Lower lobe of right lung (tissue), 2 donors: ENCODE data around the gene ALDH1L1. TPM values are rescaled to one million over a fixed set of nuclear protein-coding genes. Genes with fewer than 3 reads are reported as not detected.

Source experiments
- ATAC-seq, 2 donors: fragments of 200-7000 bp; cut with Tn5 transposase; one replicate each; pipeline ENCODE4 v1.9.1; 2020 to 2022; ENCODE audit warnings: mild to moderate bottlenecking in 2 of 2, moderate library complexity in 2 of 2
- DNase-seq: peaks from one replicate; pipeline ENCODE4 v3.0.0-alpha.2; 2020
- H3K27ac ChIP-seq: fragments of 200-600 bp; one replicate; pipeline ENCODE4 v1.8.0; 2022
- H3K27me3 ChIP-seq: fragments of 200-600 bp; one replicate; pipeline ENCODE4 v1.8.0; 2022; ENCODE audit warnings: low read depth
- H3K36me3 ChIP-seq: fragments of 200-600 bp; one replicate; pipeline ENCODE4 v1.8.0; 2022; ENCODE audit warnings: mild to moderate bottlenecking
- H3K4me1 ChIP-seq: fragments of 200-600 bp; one replicate; pipeline ENCODE4 v1.8.0; 2022
- H3K4me3 ChIP-seq: fragments of 200-600 bp; one replicate; pipeline ENCODE4 v1.8.0; 2022; ENCODE audit warnings: mild to moderate bottlenecking
- H3K9me3 ChIP-seq: fragments of 200-600 bp; one replicate; pipeline ENCODE4 v1.8.0; 2022
- intact Hi-C: fragments of 100-400 bp; cut with DNase I; formaldehyde crosslinking; loops from one replicate; pipeline ENCODE4 v1.11.0; 2022
- total RNA-seq: library from RNA; stranded (reverse); fragmentation: NEBNext Ultra II Directional; extraction: Animal tissue kit (Norgen Biotek cat#: 25700); gene quantifications from one replicate; pipeline ENCODE4 v1.2.1, GENCODE V29; 2021
- TF ChIP-seq, protein P1 (sequence below): fragments of 200-600 bp; IDR thresholded peaks from one replicate; pipeline ENCODE4 v1.8.0; 2022; ENCODE audit warnings: antibody characterized with exemption, mild to moderate bottlenecking
- donor health status: DM: no; HTN: yes; CAD: no; lungs with severe emphysema.

Gene ALDH1L1
- total RNA-seq, 1 donor from 2014 or later, result 2.8 TPM

DNA sequence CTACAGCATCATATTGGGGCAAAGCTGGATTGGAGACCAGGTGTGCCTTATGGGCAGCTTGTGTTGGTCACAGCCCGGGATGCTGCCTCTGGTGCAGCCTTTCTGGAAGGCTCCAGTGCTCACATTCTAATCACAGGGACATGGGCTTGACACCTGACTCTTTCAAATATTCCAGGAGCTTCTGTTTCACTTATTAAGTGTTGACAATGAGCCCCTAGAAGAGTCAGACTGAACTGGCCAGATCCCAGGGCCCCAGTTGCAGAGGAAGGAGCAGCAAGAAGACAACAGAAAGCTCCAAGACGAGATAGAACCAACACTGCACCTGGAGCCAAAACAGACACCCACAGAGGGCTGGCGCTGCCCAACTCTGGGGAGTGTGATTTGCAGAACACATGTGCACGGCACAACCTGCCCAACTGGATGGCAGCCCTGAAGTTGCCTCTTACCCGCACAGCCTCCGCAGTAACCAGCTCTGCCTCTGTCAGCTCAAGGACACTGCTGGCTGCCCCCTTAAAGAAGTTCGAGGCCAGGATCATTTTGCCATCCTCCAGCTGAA lies 30.3 kb downstream of the ALDH1L1 start:
- no peaks in the 10 kb centered on the region for H3K27me3 ChIP-seq
- DNase-seq, result peak; percentile 30
- TF ChIP-seq, protein P1, sequence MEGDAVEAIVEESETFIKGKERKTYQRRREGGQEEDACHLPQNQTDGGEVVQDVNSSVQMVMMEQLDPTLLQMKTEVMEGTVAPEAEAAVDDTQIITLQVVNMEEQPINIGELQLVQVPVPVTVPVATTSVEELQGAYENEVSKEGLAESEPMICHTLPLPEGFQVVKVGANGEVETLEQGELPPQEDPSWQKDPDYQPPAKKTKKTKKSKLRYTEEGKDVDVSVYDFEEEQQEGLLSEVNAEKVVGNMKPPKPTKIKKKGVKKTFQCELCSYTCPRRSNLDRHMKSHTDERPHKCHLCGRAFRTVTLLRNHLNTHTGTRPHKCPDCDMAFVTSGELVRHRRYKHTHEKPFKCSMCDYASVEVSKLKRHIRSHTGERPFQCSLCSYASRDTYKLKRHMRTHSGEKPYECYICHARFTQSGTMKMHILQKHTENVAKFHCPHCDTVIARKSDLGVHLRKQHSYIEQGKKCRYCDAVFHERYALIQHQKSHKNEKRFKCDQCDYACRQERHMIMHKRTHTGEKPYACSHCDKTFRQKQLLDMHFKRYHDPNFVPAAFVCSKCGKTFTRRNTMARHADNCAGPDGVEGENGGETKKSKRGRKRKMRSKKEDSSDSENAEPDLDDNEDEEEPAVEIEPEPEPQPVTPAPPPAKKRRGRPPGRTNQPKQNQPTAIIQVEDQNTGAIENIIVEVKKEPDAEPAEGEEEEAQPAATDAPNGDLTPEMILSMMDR, result no peak
- no peak overlapping the region for H3K4me3 ChIP-seq
- no peaks in the 10 kb centered on the region for H3K4me1 ChIP-seq
- ATAC-seq, result no peak
- no peaks in the 10 kb centered on the region for H3K9me3 ChIP-seq
- H3K36me3 ChIP-seq, result no peaks in the 10 kb centered on the region
- intact Hi-C loops, result no loop called here
- H3K27ac ChIP-seq, result no peak overlapping the region

DNA sequence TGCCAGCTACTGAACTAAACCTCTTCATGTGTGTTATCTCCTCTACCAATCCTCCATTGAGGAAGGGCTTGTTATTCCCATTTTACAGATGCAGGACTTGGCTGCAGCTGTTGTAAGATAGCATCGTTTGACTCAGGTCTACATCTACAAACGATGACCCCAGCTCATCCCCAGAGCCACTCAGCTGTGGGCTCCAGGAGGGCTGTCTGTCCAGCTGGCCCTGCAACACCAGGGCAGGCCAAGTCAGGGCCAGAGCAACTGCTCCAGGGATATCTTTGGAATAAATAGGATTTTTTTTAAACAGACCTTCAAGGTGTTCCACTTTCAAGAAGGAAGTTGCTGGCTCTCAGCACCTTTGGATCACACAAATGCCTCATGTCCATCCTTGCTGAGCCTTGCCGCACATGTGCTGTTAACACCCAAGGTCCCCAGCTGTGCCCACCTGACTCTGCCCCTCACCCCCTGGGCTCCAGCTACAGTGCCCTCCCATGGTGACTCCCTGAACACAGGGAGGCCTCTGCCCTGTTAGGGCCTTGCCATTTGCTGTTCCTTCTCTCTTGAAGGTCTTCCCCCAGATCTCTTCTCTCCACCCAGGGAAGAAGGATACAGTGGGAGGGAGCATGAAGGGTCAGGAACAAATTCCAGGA lies 31.0 kb downstream of the ALDH1L1 start:
- no peak overlapping the region for H3K4me3 ChIP-seq
- H3K36me3 ChIP-seq, result no peaks in the 10 kb centered on the region
- DNase-seq (peak; percentile 29), ATAC-seq (no peak)
- intact Hi-C loops, result no loop called here
- H3K27me3 ChIP-seq, result no peaks in the 10 kb centered on the region
- no peak overlapping the region for H3K27ac ChIP-seq
- H3K9me3 ChIP-seq, result no peaks in the 10 kb centered on the region
- no peaks in the 10 kb centered on the region for H3K4me1 ChIP-seq
- TF ChIP-seq, protein P1, result no peak

DNA sequence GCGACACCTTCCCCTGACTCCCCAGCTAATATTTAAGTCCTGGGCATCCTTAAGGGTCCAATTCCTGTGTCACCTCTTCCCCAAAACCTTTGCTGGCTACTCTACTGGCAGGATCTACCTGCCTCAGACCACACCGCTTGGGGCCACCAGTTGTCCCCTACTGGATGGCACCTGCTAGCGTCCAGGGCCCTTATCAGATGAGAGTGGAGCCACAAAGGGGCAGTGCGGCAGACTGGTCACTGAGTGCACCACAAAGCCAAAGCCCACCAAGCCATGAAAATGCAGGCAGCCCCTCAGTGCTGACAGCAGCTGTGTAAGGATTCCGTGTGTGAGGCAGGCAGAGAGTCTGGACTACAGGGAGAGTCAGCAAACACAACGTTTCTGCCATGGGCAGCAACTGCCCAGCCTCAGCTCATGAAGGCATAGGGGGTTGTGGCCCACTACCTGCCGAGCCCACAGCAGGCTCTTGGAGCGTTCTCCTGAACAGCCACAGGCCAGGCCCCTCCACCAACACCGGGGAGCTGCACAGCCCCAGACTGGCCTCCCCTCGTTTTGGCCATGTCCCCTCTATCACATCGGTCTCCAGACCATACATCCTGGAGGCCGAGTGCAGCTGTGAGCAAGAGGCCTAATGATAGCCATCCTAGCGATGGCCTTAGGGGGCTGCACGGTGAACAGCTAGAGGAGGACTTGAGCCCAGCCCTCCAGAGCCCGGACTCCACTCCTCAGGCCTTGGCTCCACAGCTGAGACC lies 32.3 kb downstream of the ALDH1L1 start:
- no peaks in the 10 kb centered on the region for H3K27me3 ChIP-seq
- H3K4me1 ChIP-seq, result no peaks in the 10 kb centered on the region
- TF ChIP-seq, protein P1, result no peak
- no peaks in the 10 kb centered on the region for H3K36me3 ChIP-seq
- DNase-seq (peak; percentile 28), ATAC-seq (no peak)
- intact Hi-C loops, result no loop called here
- no peak overlapping the region for H3K27ac ChIP-seq
- H3K4me3 ChIP-seq, result no peak overlapping the region
- H3K9me3 ChIP-seq, result no peaks in the 10 kb centered on the region

DNA sequence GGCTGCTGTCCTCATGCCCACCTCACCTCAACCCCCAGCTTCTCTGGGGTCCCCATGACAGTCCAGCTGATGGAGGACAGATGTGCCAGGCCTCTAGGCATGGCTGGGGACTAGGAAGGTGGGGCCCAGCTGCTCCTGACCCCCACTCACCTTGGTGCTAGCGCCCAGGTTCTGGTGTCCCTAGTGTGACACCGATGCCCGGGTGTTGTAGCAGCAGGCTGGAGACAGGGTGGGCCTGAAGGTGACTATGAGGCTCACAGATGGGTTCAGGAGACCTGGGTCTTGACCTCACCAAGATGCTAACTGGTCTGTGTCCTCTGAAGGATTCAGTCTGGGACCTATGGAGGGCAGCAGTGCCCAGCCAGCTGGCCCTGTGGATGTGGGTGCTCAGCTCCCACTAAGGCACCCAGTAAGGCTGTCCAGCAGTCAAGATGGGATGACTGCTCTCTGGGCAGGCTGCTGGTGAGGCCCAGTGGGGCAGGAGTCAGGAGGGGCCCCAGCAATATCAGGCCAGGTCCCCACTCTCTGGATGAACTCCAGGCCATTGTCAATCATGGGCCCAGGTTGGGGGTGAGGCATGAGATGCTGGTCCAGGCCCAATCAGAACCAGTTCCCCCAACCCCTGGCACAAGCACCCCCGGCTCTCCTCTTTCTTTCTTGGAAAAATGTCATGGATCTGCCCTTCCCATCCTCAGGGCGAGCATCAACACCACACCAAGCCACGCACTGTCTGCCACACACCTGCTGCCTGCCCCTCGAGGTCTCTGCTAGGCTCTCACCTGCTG lies 33.0 kb downstream of the ALDH1L1 start:
- no peak overlapping the region for H3K4me3 ChIP-seq
- H3K27me3 ChIP-seq, result no peaks in the 10 kb centered on the region
- no peaks in the 10 kb centered on the region for H3K4me1 ChIP-seq
- ATAC-seq (peak in 1 of 2 donors; percentile 29), DNase-seq (no peak)
- no peak overlapping the region for H3K27ac ChIP-seq
- H3K9me3 ChIP-seq, result no peaks in the 10 kb centered on the region
- no peaks in the 10 kb centered on the region for H3K36me3 ChIP-seq
- TF ChIP-seq, protein P1, result no peak
- intact Hi-C loops, result no loop called here

DNA sequence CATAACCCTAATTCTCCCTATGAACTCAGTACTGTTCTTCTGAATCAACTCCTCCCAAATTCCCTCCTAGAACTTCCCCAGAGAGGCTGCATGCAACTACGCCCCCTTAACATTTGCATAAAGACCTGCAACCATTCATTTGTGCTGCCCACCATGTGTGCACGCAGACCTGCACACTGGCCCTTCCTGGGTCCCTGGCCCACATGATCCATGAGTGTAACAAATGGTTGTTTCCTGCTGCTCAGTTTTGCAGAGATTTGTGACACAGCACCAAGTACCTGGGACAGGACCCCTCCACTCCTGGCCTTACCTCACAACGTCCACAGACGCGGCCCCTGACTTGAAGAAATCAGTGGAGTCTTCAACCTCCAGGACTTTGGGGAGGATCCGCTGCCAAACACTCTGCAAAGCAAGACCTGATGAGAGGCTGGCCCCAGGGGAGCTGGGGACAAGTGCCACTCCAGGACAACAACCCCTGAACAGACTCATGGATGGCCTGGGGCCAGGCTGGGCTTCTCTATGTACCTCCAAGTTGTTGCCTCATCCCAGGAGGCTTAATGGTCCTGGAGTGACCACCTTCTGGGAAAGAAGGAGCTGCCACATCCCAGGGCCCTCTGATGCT lies 33.8 kb downstream of the ALDH1L1 start:
- TF ChIP-seq, protein P1, result no peak
- Histone ChIP-seq H3K9me3 (no peaks in the 10 kb centered on the region), H3K27me3 (no peaks in the 10 kb centered on the region), H3K4me3 (no peak overlapping the region), H3K27ac (no peak overlapping the region), H3K36me3 (no peaks in the 10 kb centered on the region), H3K4me1 (no peaks in the 10 kb centered on the region)
- peak; percentile 38 for DNase-seq
- ATAC-seq, result no peak
- intact Hi-C loops, result no loop called here
